Caco-2 (cell line): ENCODE data around the gene RAB19. TPM values are rescaled to one million over a fixed set of nuclear protein-coding genes. Genes with fewer than 3 reads are reported as not detected.
A peak's percentile ranks its signal among the peaks of the same experiment; 100 is the strongest.

Source experiments
- BruUV-seq: library from RNA; stranded (reverse); fragments of 400-500 nt; replicated peaks from 2 replicates; lab custom pipeline; 2021; lab: Mats Ljungman, UMichigan
- CTCF ChIA-PET: fragments of 300-600 bp; sonication (Branson Sonifier 250); formaldehyde crosslinking; loops from one replicate; lab custom pipeline; 2022; ENCODE audit warnings: antibody characterized with exemption; lab: Charles Lee
- POLR2A ChIA-PET: fragments of 300-600 bp; sonication (Branson Sonifier 250); formaldehyde crosslinking; loops from one replicate; lab custom pipeline; 2022; ENCODE audit warnings: antibody characterized with exemption; lab: Charles Lee
- DNase-seq, 2 experiments: peaks; one replicate each; pipeline versions ENCODE4 v3.0.0 to v3.0.0-alpha.2; 2020 to 2022
- H3K27me3 ChIP-seq: replicated peaks from 2 replicates; pipeline ENCODE4 v1.6.0; 2011; ENCODE audit warnings: low read length; ENCODE audit not compliant: control insufficient read depth, insufficient read depth
- H3K36me3 ChIP-seq: 2 replicates; pipeline ENCODE4 v1.5.1; 2011; ENCODE audit warnings: low read length; ENCODE audit not compliant: control insufficient read depth, insufficient read depth
- H3K4me1 ChIP-seq: fragments of 250-450 bp; sonication (Bioruptor Pico); 2 replicates; pipeline ENCODE4 v1.5.1; 2020; ENCODE audit warnings: mild to moderate bottlenecking
- H3K4me3 ChIP-seq: 2 replicates; pipeline ENCODE4 v1.5.1; 2011; ENCODE audit warnings: low read depth, mild to moderate bottlenecking, control low read depth, low read length
- H3K9me3 ChIP-seq: fragments of 250-450 bp; sonication (Bioruptor Pico); 2 replicates; pipeline ENCODE4 v1.5.1; 2020; ENCODE audit warnings: mild to moderate bottlenecking, moderate library complexity
- H3K27ac Mint-ChIP-seq: one replicate; pipeline ENCODE4 v1.8.0; 2022; ENCODE audit warnings: mixed read lengths; ENCODE audit not compliant: unreplicated experiment
- H3K27me3 Mint-ChIP-seq: one replicate; pipeline ENCODE4 v1.8.0; 2022; ENCODE audit warnings: mixed read lengths; ENCODE audit not compliant: insufficient read depth, unreplicated experiment
- H3K36me3 Mint-ChIP-seq: one replicate; pipeline ENCODE4 v1.8.0; 2022; ENCODE audit warnings: mild to moderate bottlenecking, mixed read lengths; ENCODE audit not compliant: insufficient read depth, unreplicated experiment
- H3K4me1 Mint-ChIP-seq: one replicate; pipeline ENCODE4 v1.8.0; 2022; ENCODE audit warnings: low read depth, mixed read lengths; ENCODE audit not compliant: unreplicated experiment
- H3K4me3 Mint-ChIP-seq: one replicate; pipeline ENCODE4 v1.8.0; 2022; ENCODE audit warnings: mild to moderate bottlenecking, moderate library complexity, mixed read lengths; ENCODE audit not compliant: unreplicated experiment
- H3K9me3 Mint-ChIP-seq: one replicate; pipeline ENCODE4 v1.8.0; 2022; ENCODE audit warnings: mixed read lengths; ENCODE audit not compliant: unreplicated experiment
- intact Hi-C: fragments of 100-400 bp; cut with micrococcal nuclease; formaldehyde crosslinking; loops from one replicate; pipeline ENCODE4 v1.10.0; 2022; ENCODE audit not compliant: unreplicated experiment
- total RNA-seq: library from RNA; stranded (reverse); gene quantifications from 2 replicates; pipeline ENCODE4 v1.2.3, GENCODE V29; 2022
- TF ChIP-seq, protein P1 (sequence below), 2 experiments: fragments of 200-600 bp in 1 of 2; IDR thresholded peaks; 1 replicate in 1 of 2; 2 replicates in 1 of 2; pipeline versions ENCODE4 v1.5.1 to v1.8.0; 2011 to 2022; ENCODE audit warnings: antibody characterized with exemption in 1 of 2, control low read depth in 1 of 2, inconsistent platforms in 1 of 2, low read depth in 1 of 2, low read length in 1 of 2, mild to moderate bottlenecking in 1 of 2, moderate library complexity in 1 of 2; ENCODE audit not compliant: insufficient read depth in 1 of 2, severe bottlenecking in 1 of 2, unreplicated experiment in 1 of 2

RAB19 gene
- total RNA-seq, 1 experiment from 2014 or later, result 3.8 TPM

DNA sequence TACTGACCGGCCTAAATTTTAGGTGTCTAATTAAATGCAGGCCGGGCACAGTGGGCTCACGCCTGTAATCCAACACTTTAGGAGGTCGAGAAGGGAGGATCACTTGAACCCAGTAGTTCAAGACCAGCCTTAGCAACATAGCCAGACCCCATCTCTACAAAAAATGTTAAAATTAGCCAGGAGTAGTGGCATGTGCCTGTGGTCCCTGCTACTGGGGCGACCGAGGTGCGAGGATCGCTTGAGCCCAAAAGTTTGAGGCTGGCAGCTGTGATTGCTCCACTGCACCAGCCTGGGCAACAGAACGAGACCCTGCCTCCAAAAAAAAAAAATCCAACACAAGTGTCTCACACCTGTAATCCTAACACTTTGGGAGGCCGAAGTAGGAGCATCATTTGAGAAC is 5.0 kb upstream of the RAB19 start:
- Mint-ChIP-seq H3K4me3 (peak overlapping the region; percentile 91), H3K9me3 (no peaks in the 10 kb centered on the region), H3K4me1 (peaks cover 6% of the 10 kb centered on the region), H3K36me3 (no peaks in the 10 kb centered on the region), H3K27me3 (no peaks in the 10 kb centered on the region), H3K27ac (no peak overlapping the region)
- no peaks in the 10 kb centered on the region for H3K9me3 ChIP-seq
- DNase-seq, result no peak
- H3K36me3 ChIP-seq, result no peaks in the 10 kb centered on the region
- no peaks in the 10 kb centered on the region for H3K4me1 ChIP-seq
- ChIA-PET POLR2A (interaction anchor here (0.6 to 1.0 kb wide), 3 partner anchors 81 to 945 kb away, joined by 6 to 10 read pairs (median 9); partner anchors contain the start of genes MKRN1 and NDUFB2), CTCF (interaction anchor here (0.6 to 0.7 kb wide), 4 partner anchors 49 to 916 kb away, joined by 6 to 10 read pairs (median 8); no protein-coding TSS in a partner anchor)
- TF ChIP-seq, protein P1, sequence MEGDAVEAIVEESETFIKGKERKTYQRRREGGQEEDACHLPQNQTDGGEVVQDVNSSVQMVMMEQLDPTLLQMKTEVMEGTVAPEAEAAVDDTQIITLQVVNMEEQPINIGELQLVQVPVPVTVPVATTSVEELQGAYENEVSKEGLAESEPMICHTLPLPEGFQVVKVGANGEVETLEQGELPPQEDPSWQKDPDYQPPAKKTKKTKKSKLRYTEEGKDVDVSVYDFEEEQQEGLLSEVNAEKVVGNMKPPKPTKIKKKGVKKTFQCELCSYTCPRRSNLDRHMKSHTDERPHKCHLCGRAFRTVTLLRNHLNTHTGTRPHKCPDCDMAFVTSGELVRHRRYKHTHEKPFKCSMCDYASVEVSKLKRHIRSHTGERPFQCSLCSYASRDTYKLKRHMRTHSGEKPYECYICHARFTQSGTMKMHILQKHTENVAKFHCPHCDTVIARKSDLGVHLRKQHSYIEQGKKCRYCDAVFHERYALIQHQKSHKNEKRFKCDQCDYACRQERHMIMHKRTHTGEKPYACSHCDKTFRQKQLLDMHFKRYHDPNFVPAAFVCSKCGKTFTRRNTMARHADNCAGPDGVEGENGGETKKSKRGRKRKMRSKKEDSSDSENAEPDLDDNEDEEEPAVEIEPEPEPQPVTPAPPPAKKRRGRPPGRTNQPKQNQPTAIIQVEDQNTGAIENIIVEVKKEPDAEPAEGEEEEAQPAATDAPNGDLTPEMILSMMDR (IDR thresholded peaks at IDR 0.05; ENCODE audit: insufficient read depth in 1 of 2, low read depth in 1 of 2, low read length in 1 of 2, severe bottlenecking in 1 of 2, unreplicated experiment in 1 of 2), result no peak
- intact Hi-C loops, result loop anchor here (5.0 kb wide), 1 partner anchor 222 kb away; the partner anchor contains the start of gene KDM7A
- H3K27me3 ChIP-seq, result no peaks in the 10 kb centered on the region
- BruUV-seq, result no TSS peak
- H3K4me3 ChIP-seq, result no peak overlapping the region

DNA sequence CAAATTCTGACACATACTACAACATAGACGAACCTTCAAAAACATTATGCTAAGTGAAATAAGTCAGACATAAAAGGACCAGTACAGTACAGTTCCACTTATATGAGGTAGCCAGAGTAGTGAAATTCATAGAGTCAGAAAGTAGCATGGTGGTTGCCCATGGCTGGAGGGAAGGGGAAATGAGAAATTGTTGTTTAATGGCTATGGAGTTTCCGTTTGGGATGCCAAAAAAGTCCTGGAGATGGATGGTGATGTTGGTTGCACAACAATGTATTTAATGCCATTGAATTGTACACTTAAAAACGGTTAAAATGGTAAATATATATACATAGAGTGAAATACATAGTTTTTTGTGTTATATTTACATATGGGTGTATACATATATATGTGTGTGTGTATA is 3.5 kb upstream of the RAB19 start:
- H3K9me3 ChIP-seq, result no peaks in the 10 kb centered on the region
- Mint-ChIP-seq H3K36me3 (no peaks in the 10 kb centered on the region), H3K4me1 (peaks cover 16% of the 10 kb centered on the region), H3K27ac (no peak overlapping the region), H3K4me3 (no peak overlapping the region), H3K9me3 (no peaks in the 10 kb centered on the region), H3K27me3 (no peaks in the 10 kb centered on the region)
- peaks cover 6% of the 10 kb centered on the region for H3K4me1 ChIP-seq
- TF ChIP-seq, protein P1 (IDR thresholded peaks at IDR 0.05; ENCODE audit: insufficient read depth in 1 of 2, low read depth in 1 of 2, low read length in 1 of 2, severe bottlenecking in 1 of 2, unreplicated experiment in 1 of 2), result no peak
- H3K36me3 ChIP-seq, result no peaks in the 10 kb centered on the region
- ChIA-PET CTCF (no interaction called here), POLR2A (no interaction called here)
- no peak overlapping the region for H3K4me3 ChIP-seq
- H3K27me3 ChIP-seq, result no peaks in the 10 kb centered on the region
- intact Hi-C loops, result loop anchor here (5.0 kb wide), 1 partner anchor 77 kb away; the partner anchor contains the start of gene MKRN1
- DNase-seq, result no peak
- no TSS peak for BruUV-seq

DNA sequence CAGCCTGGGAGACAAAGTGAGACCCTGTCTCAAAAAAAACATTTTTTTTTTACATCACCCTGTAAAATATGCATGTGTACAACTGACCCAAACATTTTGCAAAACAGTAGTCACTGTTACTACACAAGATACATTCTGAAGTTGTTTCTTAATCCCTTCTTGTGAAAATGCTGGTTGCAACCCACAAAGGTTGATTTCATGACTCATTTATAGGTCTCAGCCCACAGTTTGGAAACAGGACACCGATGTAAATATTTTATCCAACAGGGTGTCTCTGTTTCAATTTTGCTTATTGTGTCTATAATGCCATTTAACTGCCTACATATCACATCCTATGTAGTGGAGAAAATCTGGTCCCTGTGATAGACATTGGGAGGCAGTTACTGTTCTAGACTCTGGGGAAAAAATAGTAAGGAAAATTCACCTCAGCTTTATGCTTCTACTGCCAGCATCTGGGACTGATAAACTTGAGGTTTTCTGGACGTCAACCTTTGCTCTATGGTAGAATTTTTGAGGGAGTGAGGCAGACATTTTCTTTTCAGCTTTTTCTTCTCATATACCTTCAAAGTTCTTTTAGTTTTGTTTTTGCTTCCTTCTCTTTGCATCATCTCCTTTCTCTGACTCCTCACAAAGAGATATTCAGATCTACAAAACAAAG is 1.6 kb upstream of the RAB19 start:
- Mint-ChIP-seq H3K36me3 (no peaks in the 10 kb centered on the region), H3K9me3 (no peaks in the 10 kb centered on the region), H3K27ac (no peak overlapping the region), H3K27me3 (no peaks in the 10 kb centered on the region), H3K4me3 (no peak overlapping the region), H3K4me1 (peaks cover 16% of the 10 kb centered on the region)
- Histone ChIP-seq H3K9me3 (no peaks in the 10 kb centered on the region), H3K4me1 (peaks cover 6% of the 10 kb centered on the region), H3K27me3 (no peaks in the 10 kb centered on the region), H3K36me3 (no peaks in the 10 kb centered on the region), H3K4me3 (no peak overlapping the region)
- no peak for DNase-seq
- BruUV-seq, result no TSS peak
- TF ChIP-seq, protein P1 (IDR thresholded peaks at IDR 0.05; ENCODE audit: insufficient read depth in 1 of 2, low read depth in 1 of 2, low read length in 1 of 2, severe bottlenecking in 1 of 2, unreplicated experiment in 1 of 2), result no peak
- POLR2A ChIA-PET, result no interaction called here
- CTCF ChIA-PET, result no interaction called here
- intact Hi-C loops, result loop anchor here (5.0 kb wide), 1 partner anchor 75 kb away; the partner anchor contains the start of gene MKRN1
